ENCODE results near the gene RSPH9. TPM values are rescaled to one million over a fixed set of nuclear protein-coding genes. Genes with fewer than 3 reads are reported as not detected.

The RSPH9 gene
- total RNA-seq, 1 experiment from 2014 or later = 0.28 TPM

DNA sequence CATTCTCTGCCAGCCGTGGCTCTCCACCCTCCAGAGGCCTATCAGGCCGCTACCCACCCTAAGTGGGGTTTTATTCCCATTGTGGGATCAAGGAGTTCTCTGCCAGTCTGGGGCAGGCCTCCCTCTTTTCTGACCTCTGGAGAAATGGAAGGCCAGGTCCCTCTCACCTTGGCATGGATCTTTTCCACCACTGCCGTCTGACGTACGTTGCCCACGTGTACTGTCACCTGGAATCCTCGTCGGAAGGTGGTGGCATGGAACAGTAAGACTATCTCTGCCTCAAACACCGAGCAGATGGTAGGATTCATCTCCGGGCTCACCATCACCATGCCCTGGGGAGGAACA is 23.0 kb upstream of the RSPH9 start:
- H3K27ac ChIP-seq (ENCODE audit: low read length) = no peak overlapping the region
- peaks cover under 1% of the 10 kb centered on the region; the same call in 1 of the 2 replicates for H3K4me1 ChIP-seq (ENCODE audit: control insufficient read depth, insufficient read depth, low read length)
- H3K9me3 ChIP-seq (ENCODE audit: control insufficient read depth, insufficient read depth, low read depth, low read length) = no peaks in the 10 kb centered on the region
- peaks cover 3% of the 10 kb centered on the region for H3K36me3 ChIP-seq (ENCODE audit: control insufficient read depth, insufficient read depth, low read length)
- intact Hi-C loops (cut with micrococcal nuclease; ENCODE audit: unreplicated experiment) (no loop called here), in situ Hi-C loops (cut with HindIII; ENCODE audit: low pct_unique_long_range_greater_than_20kb, low sequenced_read_pairs) (no loop called here)
- ATAC-seq (no peak; the same call in 1 of the 2 replicates), DNase-seq (ENCODE audit: low read depth, low spot score) (no peak)
- H3K27me3 ChIP-seq (ENCODE audit: control insufficient read depth, insufficient read depth, low read length) = no peaks in the 10 kb centered on the region
- H3K4me3 ChIP-seq (ENCODE audit: low read depth in 2 of 2, low read length in 2 of 2) = no peak overlapping the region
- BruUV-seq (replicated peaks) = no TSS peak
- ChIA-PET CTCF (no interaction called here), POLR2A (no interaction called here)
- TF ChIP-seq, protein P1, sequence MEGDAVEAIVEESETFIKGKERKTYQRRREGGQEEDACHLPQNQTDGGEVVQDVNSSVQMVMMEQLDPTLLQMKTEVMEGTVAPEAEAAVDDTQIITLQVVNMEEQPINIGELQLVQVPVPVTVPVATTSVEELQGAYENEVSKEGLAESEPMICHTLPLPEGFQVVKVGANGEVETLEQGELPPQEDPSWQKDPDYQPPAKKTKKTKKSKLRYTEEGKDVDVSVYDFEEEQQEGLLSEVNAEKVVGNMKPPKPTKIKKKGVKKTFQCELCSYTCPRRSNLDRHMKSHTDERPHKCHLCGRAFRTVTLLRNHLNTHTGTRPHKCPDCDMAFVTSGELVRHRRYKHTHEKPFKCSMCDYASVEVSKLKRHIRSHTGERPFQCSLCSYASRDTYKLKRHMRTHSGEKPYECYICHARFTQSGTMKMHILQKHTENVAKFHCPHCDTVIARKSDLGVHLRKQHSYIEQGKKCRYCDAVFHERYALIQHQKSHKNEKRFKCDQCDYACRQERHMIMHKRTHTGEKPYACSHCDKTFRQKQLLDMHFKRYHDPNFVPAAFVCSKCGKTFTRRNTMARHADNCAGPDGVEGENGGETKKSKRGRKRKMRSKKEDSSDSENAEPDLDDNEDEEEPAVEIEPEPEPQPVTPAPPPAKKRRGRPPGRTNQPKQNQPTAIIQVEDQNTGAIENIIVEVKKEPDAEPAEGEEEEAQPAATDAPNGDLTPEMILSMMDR (IDR thresholded peaks at IDR 0.05) = no peak
- no peak for TF ChIP-seq SIN3A (IDR thresholded peaks at IDR 0.05; ENCODE audit: borderline replicate concordance, insufficient read depth, low read depth, low read length)
- TF ChIP-seq POLR2AphosphoS5 (IDR thresholded peaks at IDR 0.05; ENCODE audit: low read depth, low read length) = no peak
- TF ChIP-seq, protein P2, sequence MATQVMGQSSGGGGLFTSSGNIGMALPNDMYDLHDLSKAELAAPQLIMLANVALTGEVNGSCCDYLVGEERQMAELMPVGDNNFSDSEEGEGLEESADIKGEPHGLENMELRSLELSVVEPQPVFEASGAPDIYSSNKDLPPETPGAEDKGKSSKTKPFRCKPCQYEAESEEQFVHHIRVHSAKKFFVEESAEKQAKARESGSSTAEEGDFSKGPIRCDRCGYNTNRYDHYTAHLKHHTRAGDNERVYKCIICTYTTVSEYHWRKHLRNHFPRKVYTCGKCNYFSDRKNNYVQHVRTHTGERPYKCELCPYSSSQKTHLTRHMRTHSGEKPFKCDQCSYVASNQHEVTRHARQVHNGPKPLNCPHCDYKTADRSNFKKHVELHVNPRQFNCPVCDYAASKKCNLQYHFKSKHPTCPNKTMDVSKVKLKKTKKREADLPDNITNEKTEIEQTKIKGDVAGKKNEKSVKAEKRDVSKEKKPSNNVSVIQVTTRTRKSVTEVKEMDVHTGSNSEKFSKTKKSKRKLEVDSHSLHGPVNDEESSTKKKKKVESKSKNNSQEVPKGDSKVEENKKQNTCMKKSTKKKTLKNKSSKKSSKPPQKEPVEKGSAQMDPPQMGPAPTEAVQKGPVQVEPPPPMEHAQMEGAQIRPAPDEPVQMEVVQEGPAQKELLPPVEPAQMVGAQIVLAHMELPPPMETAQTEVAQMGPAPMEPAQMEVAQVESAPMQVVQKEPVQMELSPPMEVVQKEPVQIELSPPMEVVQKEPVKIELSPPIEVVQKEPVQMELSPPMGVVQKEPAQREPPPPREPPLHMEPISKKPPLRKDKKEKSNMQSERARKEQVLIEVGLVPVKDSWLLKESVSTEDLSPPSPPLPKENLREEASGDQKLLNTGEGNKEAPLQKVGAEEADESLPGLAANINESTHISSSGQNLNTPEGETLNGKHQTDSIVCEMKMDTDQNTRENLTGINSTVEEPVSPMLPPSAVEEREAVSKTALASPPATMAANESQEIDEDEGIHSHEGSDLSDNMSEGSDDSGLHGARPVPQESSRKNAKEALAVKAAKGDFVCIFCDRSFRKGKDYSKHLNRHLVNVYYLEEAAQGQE (IDR thresholded peaks at IDR 0.05; ENCODE audit: insufficient read depth in 1 of 2, low read depth in 2 of 2, low read length in 1 of 2) = no peak
- no peak for TF ChIP-seq TCF7L2 (IDR thresholded peaks at IDR 0.05; ENCODE audit: low read depth, low read length)

DNA sequence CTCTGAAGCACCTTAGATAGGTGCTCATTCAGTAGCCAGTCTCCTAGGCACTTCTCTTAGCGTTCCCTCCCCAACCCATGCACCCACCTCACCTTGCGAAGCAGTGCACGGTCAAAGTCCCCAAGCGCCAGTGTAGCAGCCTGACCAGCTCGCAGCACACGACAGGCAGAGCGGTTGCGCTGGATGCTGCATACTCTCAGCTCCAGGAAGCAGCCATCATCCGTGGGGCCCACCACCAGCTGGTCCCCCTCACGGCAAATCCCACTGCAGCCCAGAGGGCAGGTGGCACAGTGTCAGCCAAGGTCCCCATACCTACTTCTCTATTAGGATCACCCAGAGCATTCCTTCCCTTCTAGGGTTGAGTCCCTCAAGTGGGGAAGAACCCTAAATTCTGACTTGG is 22.3 kb upstream of the RSPH9 start:
- intact Hi-C loops (cut with micrococcal nuclease; ENCODE audit: unreplicated experiment) = no loop called here
- ChIA-PET POLR2A (no interaction called here), CTCF (no interaction called here)
- no TSS peak for BruUV-seq (replicated peaks)
- in situ Hi-C loops (cut with HindIII; ENCODE audit: low pct_unique_long_range_greater_than_20kb, low sequenced_read_pairs) = no loop called here
- H3K27me3 ChIP-seq (ENCODE audit: control insufficient read depth, insufficient read depth, low read length) = no peaks in the 10 kb centered on the region
- H3K9me3 ChIP-seq (ENCODE audit: control insufficient read depth, insufficient read depth, low read depth, low read length) = no peaks in the 10 kb centered on the region
- no peak for DNase-seq (ENCODE audit: low read depth, low spot score)
- peaks cover 8% of the 10 kb centered on the region for H3K4me1 ChIP-seq (ENCODE audit: control insufficient read depth, insufficient read depth, low read length)
- TF ChIP-seq, protein P2 (IDR thresholded peaks at IDR 0.05; ENCODE audit: insufficient read depth in 1 of 2, low read depth in 2 of 2, low read length in 1 of 2) = no peak
- no peak for TF ChIP-seq POLR2AphosphoS5 (IDR thresholded peaks at IDR 0.05; ENCODE audit: low read depth, low read length)
- no peak for TF ChIP-seq TCF7L2 (IDR thresholded peaks at IDR 0.05; ENCODE audit: low read depth, low read length)
- TF ChIP-seq SIN3A (IDR thresholded peaks at IDR 0.05; ENCODE audit: borderline replicate concordance, insufficient read depth, low read depth, low read length) = no peak
- TF ChIP-seq, protein P1 (IDR thresholded peaks at IDR 0.05) = no peak
- H3K36me3 ChIP-seq (ENCODE audit: control insufficient read depth, insufficient read depth, low read length) = peaks cover 3% of the 10 kb centered on the region
- H3K27ac ChIP-seq (ENCODE audit: low read length) = no peak overlapping the region
- no peak overlapping the region for H3K4me3 ChIP-seq (ENCODE audit: low read depth in 2 of 2, low read length in 2 of 2)
- ATAC-seq = no peak
